ENCODE results near the gene SYT1.

DNA sequence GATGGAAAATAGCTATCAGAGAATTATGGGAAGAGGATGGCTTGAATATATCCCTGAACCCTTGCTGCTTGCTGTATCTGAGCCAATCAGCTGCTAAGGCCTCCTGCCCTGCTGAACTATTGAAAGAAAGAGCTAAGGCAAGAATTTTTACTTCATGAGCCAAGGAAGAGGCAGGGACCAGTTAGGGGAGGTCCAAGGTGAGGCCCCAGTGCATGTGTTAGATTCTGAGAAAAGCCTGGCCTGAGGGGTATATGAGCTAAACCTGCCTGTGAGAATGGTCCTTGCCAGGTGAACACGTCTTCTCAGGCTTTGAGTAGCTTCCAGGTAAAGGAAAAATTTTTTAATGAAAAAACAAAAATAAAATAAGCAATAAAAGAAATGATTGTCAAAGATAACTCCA is 218.0 kb downstream of the SYT1 start:
- no peak for TF ChIP-seq CTCF (IDR thresholded peaks at IDR 0.05; ENCODE audit: insufficient read depth, low read length, poor library complexity, severe bottlenecking)
- no peak for TF ChIP-seq EZH2phosphoT487 (conservative IDR thresholded peaks at IDR 0.05; ENCODE audit: low read length)
